Measurements from ENCODE around the gene MYL3.

DNA sequence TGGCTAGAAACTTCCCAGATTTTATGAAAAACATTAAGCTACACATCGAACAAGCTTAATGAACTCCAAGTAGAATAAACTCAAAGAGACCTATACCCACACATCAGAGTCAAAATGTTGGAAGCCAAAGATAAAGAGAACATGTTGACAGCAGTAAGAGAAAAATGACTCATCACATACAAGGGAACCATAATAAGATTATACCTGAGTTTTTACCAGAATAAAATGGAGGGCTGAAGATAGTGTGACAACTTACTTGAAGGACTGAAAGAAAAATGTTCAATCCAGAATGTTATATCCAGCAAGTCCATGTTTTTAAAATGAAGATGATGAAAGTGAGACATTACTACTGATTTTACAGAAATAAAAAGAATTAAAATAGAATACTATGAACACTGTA, 22.8 kb downstream of the MYL3 start:
- TF ChIP-seq REST (IDR thresholded peaks at IDR 0.05; ENCODE audit: insufficient replicate concordance, low read depth) (no peak), CTCF (IDR thresholded peaks at IDR 0.05; ENCODE audit: insufficient read depth, low read length) (no peak), POLR2AphosphoS5 (IDR thresholded peaks at IDR 0.05; ENCODE audit: low read depth) (no peak)
